HG02852 (cell line): ENCODE measurements around the gene NBEA.
A peak's percentile ranks its signal among the peaks of the same experiment; 100 is the strongest.
"Not testable (repeated sequence)": the region's sequence is repeated elsewhere in the genome, so short reads cannot be mapped to it uniquely, and the experiment has no call there.

ENCODE experiments used
- ATAC-seq: cut with Tn5 transposase; IDR thresholded peaks from one replicate; pipeline ENCODE4 v1.9.1; 2021; ENCODE audit warnings: mild to moderate bottlenecking, moderate library complexity; ENCODE audit not compliant: unreplicated experiment

The NBEA gene

GRCh38 chr13:35055705-35056104 is 113.6 kb downstream of the NBEA start:
- ATAC-seq: no peak

- no peak for ATAC-seq
Measured at GRCh38 chr13:35057858-35058257, 115.8 kb downstream of the NBEA start.

DNA sequence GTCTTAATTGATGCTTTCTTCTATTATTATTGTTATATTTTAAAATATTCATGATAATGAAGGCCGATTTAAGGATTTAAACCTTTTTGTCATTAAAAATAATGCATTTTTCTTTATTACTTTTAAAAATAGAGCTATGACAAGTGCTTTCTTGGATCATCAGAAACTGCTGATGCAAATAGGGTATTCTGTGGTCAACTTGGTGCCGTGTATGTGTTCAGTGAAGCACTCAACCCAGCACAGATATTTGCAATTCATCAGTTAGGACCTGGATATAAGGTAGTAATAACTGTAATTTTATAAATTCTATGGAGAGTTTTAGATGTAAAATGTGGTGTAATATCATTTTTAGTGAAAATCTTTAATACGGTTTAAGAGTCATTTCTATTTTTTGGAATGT is 116.5 kb downstream of the NBEA start:
- ATAC-seq: peak; percentile 97

GRCh38 chr13:35086667-35087066 is 144.6 kb downstream of the NBEA start:
- no peak for ATAC-seq

- ATAC-seq: no peak
Measured at GRCh38 chr13:35092251-35092650, 150.2 kb downstream of the NBEA start.

DNA sequence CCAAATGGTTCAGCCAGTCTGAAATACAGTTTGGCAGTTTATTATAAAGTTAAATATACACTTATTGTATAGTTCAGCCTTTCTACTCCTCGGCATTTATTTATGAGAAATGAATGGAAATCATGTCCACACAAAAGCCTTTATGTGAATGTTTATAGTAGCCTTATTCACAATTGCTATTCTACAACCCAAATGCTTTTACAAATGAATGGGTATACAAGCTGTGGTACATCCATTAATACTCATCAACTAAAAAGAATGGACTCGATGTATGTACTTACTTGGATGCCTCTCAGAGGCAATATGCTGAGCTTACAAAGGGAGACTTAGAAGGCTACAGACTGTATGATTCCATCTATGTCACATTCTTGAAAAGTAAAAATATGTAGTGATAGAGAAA is 150.7 kb downstream of the NBEA start:
- ATAC-seq: no peak

DNA sequence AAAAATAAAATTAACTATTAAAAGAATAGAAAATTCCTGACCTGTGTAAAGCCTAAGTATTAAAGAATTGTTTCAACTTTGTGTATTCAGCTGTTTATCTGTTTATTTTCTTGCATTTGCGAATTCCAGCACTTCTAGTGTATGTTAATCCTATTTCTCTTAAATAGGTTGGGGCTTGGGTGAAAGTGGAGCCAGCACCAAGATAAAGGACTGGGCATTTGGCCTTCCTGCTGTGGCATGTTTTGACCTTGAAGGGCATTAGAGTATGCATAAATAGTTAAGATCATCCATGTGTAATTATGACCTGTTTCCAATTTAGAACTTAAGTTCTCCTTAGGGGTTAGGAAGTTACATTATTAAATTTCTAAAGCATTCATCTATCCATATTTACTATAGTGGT is 151.3 kb downstream of the NBEA start:
- ATAC-seq: no peak

GRCh38 chr13:35106771-35107170 is 164.7 kb downstream of the NBEA start:
- ATAC-seq: not testable (repeated sequence)

GRCh38 chr13:35107535-35107934 is 165.5 kb downstream of the NBEA start:
- no peak for ATAC-seq

DNA sequence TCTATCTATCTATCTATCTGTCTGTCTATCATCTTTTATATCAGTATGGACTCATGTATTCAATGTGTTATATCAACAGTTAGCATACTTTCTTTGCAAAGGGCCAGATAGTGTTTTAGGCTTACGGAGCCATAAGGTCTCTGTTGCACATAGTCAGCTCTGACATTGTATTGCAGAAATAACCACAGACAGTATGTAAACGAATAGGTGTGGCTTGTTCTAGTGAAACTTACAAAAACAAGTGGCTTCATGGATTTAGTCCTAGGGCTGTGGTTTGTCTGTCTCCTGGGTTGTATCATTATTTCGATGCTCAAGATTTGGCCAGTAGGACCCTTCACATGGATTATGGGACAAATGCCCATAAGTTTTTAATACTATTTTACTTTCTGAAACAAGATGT is 171.5 kb downstream of the NBEA start:
- not testable (repeated sequence) for ATAC-seq

GRCh38 chr13:35127466-35127865 is 185.4 kb downstream of the NBEA start:
- no peak for ATAC-seq

- ATAC-seq: no peak
Measured at GRCh38 chr13:35129500-35129899, 187.4 kb downstream of the NBEA start.

DNA sequence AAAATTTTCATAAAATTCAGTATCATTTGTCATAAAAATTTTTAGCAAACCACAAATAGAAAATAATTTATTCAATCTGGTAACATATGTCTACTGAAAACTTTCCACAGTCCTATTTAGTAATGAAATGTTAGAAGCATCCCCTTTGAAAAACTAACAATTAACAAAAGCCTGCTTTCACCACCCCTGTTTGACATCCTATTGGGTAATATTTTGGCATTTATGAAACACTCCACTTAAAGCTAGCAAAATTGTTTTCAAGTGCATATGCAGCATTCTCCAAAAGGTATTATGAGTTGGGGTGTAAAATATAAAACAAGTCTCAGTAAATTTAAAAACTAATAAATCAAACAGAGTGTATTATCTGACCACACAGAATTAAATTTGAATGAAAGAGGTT is 189.4 kb downstream of the NBEA start:
- ATAC-seq: no peak

DNA sequence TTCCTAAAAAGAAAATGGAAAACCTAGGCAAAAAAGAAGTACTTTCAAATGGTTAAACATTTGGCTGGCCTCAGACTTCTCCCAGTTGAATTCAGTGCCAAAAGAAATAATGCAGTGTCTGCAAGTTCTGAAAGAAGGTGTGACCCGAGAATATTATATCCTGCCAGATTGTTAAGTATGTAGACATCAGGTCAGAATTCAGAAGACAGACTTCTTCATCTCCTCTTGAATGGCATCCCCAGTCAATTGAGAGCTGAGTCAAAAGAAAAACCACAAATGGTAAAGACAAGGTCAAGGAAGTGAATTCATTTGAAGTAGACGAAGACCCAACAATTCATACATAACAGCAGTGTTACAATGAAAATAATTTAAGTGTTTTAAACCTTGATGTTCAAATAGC is 194.5 kb downstream of the NBEA start:
- ATAC-seq: no peak

GRCh38 chr13:35139591-35139990 is 197.5 kb downstream of the NBEA start:
- peak; percentile 57 for ATAC-seq

- ATAC-seq: no peak
Measured at GRCh38 chr13:35140321-35140720, 198.3 kb downstream of the NBEA start.

- ATAC-seq: no peak
Measured at GRCh38 chr13:35140831-35141230, 198.8 kb downstream of the NBEA start.

DNA sequence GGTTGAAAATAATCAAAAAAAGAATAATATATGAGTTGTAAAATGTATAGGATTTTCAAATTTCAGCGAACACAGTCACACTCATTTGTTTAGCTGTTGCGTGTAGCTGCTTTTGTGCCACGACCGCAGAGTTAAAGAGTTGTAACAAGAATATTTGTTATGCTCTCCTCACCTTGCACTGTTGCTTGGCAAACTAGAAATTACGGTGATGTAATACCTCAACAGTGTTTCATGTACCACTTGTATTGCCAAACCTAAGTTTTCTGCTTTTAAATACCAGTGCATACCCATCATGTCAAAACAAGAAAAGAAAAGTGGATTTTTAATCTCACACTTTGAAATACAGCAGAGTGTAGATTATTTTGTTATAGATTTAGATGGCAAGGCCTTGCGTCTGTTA is 201.1 kb downstream of the NBEA start:
- no peak for ATAC-seq

GRCh38 chr13:35144166-35144890 is 202.3 kb downstream of the NBEA start:
- ATAC-seq: no peak

- ATAC-seq: no peak
Measured at GRCh38 chr13:35146686-35147085, 204.6 kb downstream of the NBEA start.

- peak; percentile 82 for ATAC-seq
Measured at GRCh38 chr13:35157143-35157755, 215.2 kb downstream of the NBEA start.

GRCh38 chr13:35159041-35159440 is 217.0 kb downstream of the NBEA start:
- no peak for ATAC-seq

- no peak for ATAC-seq
Measured at GRCh38 chr13:35160896-35161295, 218.8 kb downstream of the NBEA start.
